Endodermal cell (in vitro differentiated cells): ENCODE data around the gene FTO. TPM values are rescaled to one million over a fixed set of nuclear protein-coding genes. Genes with fewer than 3 reads are reported as not detected.

ENCODE experiments used
- DNase-seq: peaks from one replicate; pipeline ENCODE4 v3.0.0-alpha.2; 2017
- H3K27ac ChIP-seq: 2 replicates; pipeline ENCODE4 v1.5.1; 2013; ENCODE audit warnings: mild to moderate bottlenecking, low read depth, low read length, moderate library complexity
- H3K27me3 ChIP-seq: 2 replicates; pipeline ENCODE4 v1.6.1; 2013; ENCODE audit warnings: mild to moderate bottlenecking, low read length, moderate library complexity; ENCODE audit not compliant: insufficient read depth, control insufficient read depth, poor library complexity, severe bottlenecking
- H3K36me3 ChIP-seq: 2 replicates; pipeline ENCODE4 v1.7.0; 2013; ENCODE audit warnings: mild to moderate bottlenecking, low read length, moderate library complexity; ENCODE audit not compliant: control insufficient read depth, insufficient read depth
- H3K4me1 ChIP-seq: one replicate; pipeline ENCODE4 v1.7.0; 2013; ENCODE audit warnings: low read length; ENCODE audit not compliant: control insufficient read depth, insufficient read depth
- H3K4me3 ChIP-seq: 2 replicates; pipeline ENCODE4 v1.5.1; 2013; ENCODE audit warnings: mild to moderate bottlenecking, low read length, moderate library complexity
- H3K9ac ChIP-seq: 2 replicates; pipeline ENCODE4 v1.6.1; 2013; ENCODE audit warnings: mild to moderate bottlenecking, low read length, moderate library complexity; ENCODE audit not compliant: poor library complexity, severe bottlenecking; ENCODE audit errors: extremely low read depth
- H3K9me3 ChIP-seq: 2 replicates; pipeline ENCODE4 v1.6.1; 2013; ENCODE audit warnings: mild to moderate bottlenecking, low read length, moderate library complexity; ENCODE audit not compliant: control insufficient read depth
- H3K27ac Mint-ChIP-seq: 2 replicates; pipeline ENCODE4 v1.8.0; 2020; ENCODE audit warnings: mixed read lengths
- H3K27me3 Mint-ChIP-seq: 2 replicates; pipeline ENCODE4 v1.8.0; 2021; ENCODE audit warnings: mild to moderate bottlenecking, mixed read lengths; ENCODE audit not compliant: insufficient read depth
- H3K36me3 Mint-ChIP-seq: 2 replicates; pipeline ENCODE4 v1.8.0; 2020; ENCODE audit warnings: low read depth, mixed read lengths
- H3K4me1 Mint-ChIP-seq: 2 replicates; pipeline ENCODE4 v1.8.0; 2020; ENCODE audit warnings: mixed read lengths
- H3K4me3 Mint-ChIP-seq: 2 replicates; pipeline ENCODE4 v1.8.0; 2020; ENCODE audit warnings: mild to moderate bottlenecking, moderate library complexity, mixed read lengths
- H3K9me3 Mint-ChIP-seq: 2 replicates; pipeline ENCODE4 v1.8.0; 2020; ENCODE audit warnings: mild to moderate bottlenecking, mixed read lengths
- WGBS, 2 experiments: methylation state at CpG; one replicate each; pipeline versions ENCODE4 v1.1.5 to v1.1.7; 2013; ENCODE audit warnings: missing lambda C conversion rate in 2 of 2, mixed read lengths in 1 of 2; ENCODE audit not compliant: insufficient coverage in 1 of 2, insufficient read length in 1 of 2; 5-methylcytosine and 5-hydroxymethylcytosine counted together
- total RNA-seq, 2 donors: library from RNA; stranded (reverse); fragmentation: NEBNext Ultra II Directional in 1 of 2; extraction: Animal tissue kit (Norgen Biotek cat#: 25700) in 1 of 2; gene quantifications; 2 replicates in 1 of 2; 3 replicates in 1 of 2; pipeline ENCODE4 v1.2.1, GENCODE V29; 2021
- TF ChIP-seq, protein P1 (sequence below): fragments of 200-600 bp; sonication (generic); conservative IDR thresholded peaks from 2 replicates; pipeline ENCODE4 v1.5.0; 2021; ENCODE audit warnings: antibody characterized with exemption, mild to moderate bottlenecking

Gene FTO
- total RNA-seq, 2 donors from 2014 or later, result 80.3 to 102 TPM

DNA sequence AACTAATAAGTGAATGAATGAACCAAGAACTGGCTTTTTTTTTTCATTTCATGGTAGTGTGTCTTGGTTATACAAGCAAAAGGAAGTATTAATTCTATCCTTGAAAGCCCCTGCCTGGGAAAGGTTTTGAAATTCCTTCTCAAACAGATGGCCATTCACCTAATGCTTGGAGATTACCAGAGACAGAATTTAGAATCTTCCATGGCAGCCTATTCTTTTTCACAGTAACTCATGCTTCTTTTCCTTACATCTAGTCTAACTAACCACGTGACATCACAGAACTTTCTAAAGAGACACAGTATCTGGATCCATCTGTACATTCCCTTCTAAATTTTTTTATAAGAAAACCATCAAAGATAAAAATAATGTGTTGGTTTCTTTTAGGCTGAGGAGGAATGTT, 151.6 kb downstream of the FTO start:
- no peaks in the 10 kb centered on the region for H3K27me3 ChIP-seq
- H3K4me3 Mint-ChIP-seq, result no peak overlapping the region
- no peak for DNase-seq
- no peaks in the 10 kb centered on the region for H3K9me3 ChIP-seq
- no peaks in the 10 kb centered on the region for H3K36me3 ChIP-seq
- H3K4me1 Mint-ChIP-seq, result peaks cover 6% of the 10 kb centered on the region
- no peaks in the 10 kb centered on the region for H3K4me1 ChIP-seq
- TF ChIP-seq, protein P1, sequence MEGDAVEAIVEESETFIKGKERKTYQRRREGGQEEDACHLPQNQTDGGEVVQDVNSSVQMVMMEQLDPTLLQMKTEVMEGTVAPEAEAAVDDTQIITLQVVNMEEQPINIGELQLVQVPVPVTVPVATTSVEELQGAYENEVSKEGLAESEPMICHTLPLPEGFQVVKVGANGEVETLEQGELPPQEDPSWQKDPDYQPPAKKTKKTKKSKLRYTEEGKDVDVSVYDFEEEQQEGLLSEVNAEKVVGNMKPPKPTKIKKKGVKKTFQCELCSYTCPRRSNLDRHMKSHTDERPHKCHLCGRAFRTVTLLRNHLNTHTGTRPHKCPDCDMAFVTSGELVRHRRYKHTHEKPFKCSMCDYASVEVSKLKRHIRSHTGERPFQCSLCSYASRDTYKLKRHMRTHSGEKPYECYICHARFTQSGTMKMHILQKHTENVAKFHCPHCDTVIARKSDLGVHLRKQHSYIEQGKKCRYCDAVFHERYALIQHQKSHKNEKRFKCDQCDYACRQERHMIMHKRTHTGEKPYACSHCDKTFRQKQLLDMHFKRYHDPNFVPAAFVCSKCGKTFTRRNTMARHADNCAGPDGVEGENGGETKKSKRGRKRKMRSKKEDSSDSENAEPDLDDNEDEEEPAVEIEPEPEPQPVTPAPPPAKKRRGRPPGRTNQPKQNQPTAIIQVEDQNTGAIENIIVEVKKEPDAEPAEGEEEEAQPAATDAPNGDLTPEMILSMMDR, result no peak
- no peak overlapping the region for H3K4me3 ChIP-seq
- H3K36me3 Mint-ChIP-seq, result peaks cover 14% of the 10 kb centered on the region
- no peak overlapping the region for H3K9ac ChIP-seq
- no peak overlapping the region for H3K27ac ChIP-seq
- H3K27ac Mint-ChIP-seq, result no peak overlapping the region
- peaks cover 2% of the 10 kb centered on the region for H3K9me3 Mint-ChIP-seq
- no peaks in the 10 kb centered on the region for H3K27me3 Mint-ChIP-seq
- 100% methylated on average over 1 of the region's 1 CpG; no CpG with 5 or more reads in 1 of the 2 experiments for WGBS, 2 experiments

DNA sequence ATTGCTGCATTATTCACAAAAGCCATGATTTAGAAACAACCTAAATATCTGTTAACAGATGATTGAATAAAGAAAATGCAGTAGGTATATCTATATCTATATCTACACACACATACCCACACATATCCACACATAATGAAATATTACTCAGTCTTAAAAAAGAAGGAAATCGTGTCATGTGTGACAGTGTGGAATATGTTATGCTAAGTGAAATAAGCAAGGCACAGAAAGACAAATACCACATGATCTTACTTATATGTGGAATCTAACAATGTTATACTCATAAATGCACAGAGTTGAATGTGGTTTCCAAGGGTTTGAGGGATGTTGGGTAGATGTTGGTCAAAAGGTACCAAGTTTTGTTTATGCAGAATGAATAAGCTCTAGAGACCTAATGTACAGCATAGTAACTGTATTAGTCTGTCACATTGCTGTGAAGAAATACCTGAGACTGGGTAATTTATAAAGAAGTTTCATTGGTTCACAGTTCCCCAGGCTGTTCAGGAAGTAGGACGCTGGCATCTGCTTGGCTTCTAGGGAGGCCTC, 156.1 kb downstream of the FTO start:
- no peak overlapping the region for H3K9ac ChIP-seq
- TF ChIP-seq, protein P1, result no peak
- no peaks in the 10 kb centered on the region for H3K9me3 Mint-ChIP-seq
- no peaks in the 10 kb centered on the region for H3K4me1 ChIP-seq
- H3K27ac Mint-ChIP-seq, result no peak overlapping the region
- peaks cover 3% of the 10 kb centered on the region for H3K36me3 Mint-ChIP-seq
- H3K36me3 ChIP-seq, result no peaks in the 10 kb centered on the region
- no peaks in the 10 kb centered on the region for H3K27me3 ChIP-seq
- WGBS, 2 experiments, result 93 to 100% methylated on average over 1 of the region's 2 CpGs
- H3K9me3 ChIP-seq, result no peaks in the 10 kb centered on the region
- no peak overlapping the region for H3K4me3 ChIP-seq
- H3K4me1 Mint-ChIP-seq, result peaks cover 10% of the 10 kb centered on the region
- H3K4me3 Mint-ChIP-seq, result no peak overlapping the region
- H3K27me3 Mint-ChIP-seq, result no peaks in the 10 kb centered on the region
- no peak overlapping the region for H3K27ac ChIP-seq
- DNase-seq, result no peak

DNA sequence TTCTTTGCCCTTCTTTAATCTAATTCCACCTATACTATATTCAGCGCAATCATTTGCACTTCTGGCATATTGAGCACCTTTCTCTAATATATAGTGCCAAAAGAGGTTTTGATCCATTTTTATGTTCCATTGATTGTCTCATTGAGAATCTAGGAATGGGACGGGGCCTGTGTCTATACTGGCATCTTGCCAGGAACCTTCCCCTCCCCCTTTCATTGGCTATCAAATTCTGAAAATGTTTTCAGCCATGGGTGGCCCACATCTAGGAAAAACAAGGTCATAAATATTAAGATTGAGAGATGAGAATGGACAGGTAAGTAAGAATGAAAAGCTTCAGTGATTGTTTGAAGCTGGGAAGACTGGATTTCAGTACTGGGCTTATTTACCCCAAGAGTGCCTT, 159.9 kb downstream of the FTO start:
- TF ChIP-seq, protein P1, result no peak
- WGBS, 2 experiments, result 93 to 95% methylated on average over 2 of the region's 2 CpGs

More for the DNA sequence above, 159.9 kb downstream of the FTO start:
- Histone ChIP-seq H3K9me3 (no peaks in the 10 kb centered on the region), H3K4me1 (no peaks in the 10 kb centered on the region), H3K27ac (no peak overlapping the region), H3K36me3 (no peaks in the 10 kb centered on the region), H3K4me3 (no peak overlapping the region), H3K27me3 (no peaks in the 10 kb centered on the region), H3K9ac (no peak overlapping the region)
- no peak for DNase-seq
- no peaks in the 10 kb centered on the region for H3K27me3 Mint-ChIP-seq
- no peak overlapping the region for H3K4me3 Mint-ChIP-seq
- H3K27ac Mint-ChIP-seq, result no peak overlapping the region
- H3K36me3 Mint-ChIP-seq, result peaks cover 3% of the 10 kb centered on the region
- H3K4me1 Mint-ChIP-seq, result peaks cover 13% of the 10 kb centered on the region
- no peaks in the 10 kb centered on the region for H3K9me3 Mint-ChIP-seq
